GM21576 (cell line): Measurements from ENCODE around the gene SLC52A3.
"Not testable (repeated sequence)": the region's sequence is repeated elsewhere in the genome, so short reads cannot be mapped to it uniquely, and the experiment has no call there.

Source experiments
- ATAC-seq: cut with Tn5 transposase; IDR thresholded peaks from one replicate; pipeline ENCODE4 v1.9.1; 2021; ENCODE audit warnings: mild to moderate bottlenecking, moderate library complexity; ENCODE audit not compliant: unreplicated experiment

SLC52A3 gene

DNA sequence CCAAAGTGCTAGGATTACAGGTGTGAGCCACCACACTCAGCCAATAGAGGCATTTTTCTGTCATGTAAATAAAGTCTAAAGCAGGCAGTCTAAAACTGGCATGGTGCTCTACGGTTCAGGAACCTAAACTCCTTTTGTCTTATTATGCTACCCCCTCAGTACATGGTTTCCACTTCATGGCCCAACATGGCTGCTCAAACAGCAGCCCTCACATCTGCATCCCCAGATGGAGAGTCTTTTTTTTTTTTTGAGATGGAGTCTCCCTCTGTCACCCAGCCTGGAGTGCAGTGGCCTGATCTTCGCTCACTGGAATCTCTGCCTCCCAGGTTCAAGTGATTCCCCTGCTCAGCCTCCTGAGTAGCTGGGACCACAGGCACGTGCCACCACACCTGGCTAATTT is 38.3 kb downstream of the SLC52A3 start:
- ATAC-seq = no peak

DNA sequence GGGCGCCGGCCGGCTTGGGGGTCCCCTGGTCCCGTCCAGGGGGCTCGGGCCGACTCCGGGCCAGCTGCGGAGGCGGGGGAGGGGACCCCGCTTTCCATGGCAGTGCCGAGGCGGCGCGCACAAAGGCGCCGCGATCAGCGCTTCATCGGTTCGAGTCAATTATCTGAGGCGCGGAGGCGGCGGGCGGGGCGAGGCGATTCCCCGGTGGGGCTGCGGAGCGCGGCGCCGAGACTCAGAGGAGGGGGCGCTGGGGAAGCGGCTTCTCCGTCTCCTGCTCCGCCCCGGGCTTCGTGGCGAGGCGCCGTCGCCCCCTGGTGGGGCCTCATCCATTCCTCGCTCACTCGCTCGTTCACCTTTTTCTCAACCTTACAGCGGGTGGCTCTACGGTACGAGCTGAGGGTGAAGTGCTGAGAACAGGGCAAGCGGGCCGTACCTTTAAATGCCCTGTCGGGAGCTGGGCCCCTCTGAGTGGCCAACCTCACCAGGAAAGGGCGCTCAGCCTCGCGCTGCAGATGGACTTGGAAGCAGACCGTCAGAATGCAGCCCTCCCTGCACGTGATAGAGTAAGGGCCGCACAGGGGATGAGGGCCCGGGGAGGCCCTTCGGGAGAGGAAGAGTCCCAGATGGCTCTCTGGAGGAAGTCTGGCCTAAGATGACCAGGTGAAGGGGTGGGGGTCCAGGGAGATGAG is 39.9 kb downstream of the SLC52A3 start:
- no peak for ATAC-seq

DNA sequence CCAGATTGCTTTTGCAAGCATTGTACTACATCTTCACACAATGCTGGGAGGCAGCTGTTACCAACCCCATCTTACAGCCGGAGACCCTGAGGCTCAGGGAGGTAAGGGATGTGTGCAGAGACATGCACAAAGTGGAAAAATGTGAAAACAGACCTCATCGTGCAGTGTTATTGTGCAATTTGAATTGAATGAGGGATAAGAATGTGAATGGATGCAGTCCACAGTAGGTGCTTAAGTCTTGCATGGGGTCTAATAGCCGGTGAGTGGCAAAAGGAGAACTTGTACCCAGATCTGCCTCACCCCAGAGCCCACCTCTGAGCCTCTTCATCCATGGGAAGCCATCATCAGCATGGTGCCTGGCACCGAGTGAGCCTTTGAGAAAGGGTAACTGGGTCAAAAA is 42.1 kb downstream of the SLC52A3 start:
- ATAC-seq = no peak

DNA sequence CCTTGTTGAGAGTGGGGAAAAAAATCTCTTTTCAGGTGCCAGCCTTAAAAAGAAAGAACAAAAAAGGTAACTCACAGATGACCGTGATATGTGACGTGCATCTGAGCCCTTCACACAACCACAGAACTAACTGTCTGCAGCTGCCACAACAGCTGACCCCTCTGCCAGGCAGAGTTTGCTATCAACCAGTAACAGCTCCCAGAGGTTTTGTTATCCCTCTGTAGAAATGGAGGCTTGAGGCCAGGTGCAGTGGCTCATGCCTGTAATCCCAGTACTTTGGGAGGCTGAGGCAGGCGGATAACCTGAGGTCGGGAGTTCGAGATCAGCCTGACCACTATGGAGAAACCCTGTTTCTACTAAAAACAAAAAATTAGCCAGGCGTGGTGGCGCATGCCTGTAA is 42.8 kb downstream of the SLC52A3 start:
- ATAC-seq = no peak

DNA sequence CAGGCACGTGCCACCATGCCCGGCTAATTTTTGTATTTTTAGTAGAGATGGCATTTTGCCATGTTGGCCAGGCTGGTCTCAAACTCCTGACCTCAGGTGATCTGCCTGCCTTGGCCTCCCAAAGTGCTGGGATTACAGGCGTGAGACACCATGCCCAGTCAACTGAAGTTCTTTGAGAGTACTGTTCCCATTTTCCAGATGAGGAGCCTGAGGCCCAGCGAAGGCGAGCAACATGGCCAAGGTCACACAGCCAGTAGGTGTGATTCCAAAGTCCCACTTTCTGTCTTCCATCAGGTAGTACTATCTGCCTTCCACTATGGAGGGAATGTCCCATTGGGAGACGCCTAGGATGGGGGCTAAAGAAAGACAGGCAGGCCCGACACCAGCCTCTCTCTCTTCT is 43.5 kb downstream of the SLC52A3 start:
- not testable (repeated sequence) for ATAC-seq

DNA sequence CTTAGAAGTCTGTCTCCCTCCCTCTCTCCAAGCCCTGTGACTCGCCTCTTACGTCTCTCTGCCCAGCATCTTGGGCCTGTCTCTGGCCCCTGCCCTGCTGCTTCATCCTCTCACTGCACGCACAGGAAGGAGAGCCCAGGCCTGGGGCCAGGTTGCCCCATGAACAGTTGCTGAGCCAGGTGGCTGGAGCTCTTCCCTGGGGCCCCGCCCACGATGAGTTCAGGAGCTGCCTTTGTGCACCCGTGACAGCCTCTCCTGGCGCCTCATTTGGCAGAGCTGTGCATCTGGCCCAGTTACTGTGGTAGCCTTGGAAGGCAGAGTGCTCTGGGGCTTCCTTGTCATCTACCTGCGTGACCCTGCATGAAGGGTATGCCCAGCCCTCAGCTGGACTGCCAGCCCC is 44.5 kb downstream of the SLC52A3 start:
- no peak for ATAC-seq

DNA sequence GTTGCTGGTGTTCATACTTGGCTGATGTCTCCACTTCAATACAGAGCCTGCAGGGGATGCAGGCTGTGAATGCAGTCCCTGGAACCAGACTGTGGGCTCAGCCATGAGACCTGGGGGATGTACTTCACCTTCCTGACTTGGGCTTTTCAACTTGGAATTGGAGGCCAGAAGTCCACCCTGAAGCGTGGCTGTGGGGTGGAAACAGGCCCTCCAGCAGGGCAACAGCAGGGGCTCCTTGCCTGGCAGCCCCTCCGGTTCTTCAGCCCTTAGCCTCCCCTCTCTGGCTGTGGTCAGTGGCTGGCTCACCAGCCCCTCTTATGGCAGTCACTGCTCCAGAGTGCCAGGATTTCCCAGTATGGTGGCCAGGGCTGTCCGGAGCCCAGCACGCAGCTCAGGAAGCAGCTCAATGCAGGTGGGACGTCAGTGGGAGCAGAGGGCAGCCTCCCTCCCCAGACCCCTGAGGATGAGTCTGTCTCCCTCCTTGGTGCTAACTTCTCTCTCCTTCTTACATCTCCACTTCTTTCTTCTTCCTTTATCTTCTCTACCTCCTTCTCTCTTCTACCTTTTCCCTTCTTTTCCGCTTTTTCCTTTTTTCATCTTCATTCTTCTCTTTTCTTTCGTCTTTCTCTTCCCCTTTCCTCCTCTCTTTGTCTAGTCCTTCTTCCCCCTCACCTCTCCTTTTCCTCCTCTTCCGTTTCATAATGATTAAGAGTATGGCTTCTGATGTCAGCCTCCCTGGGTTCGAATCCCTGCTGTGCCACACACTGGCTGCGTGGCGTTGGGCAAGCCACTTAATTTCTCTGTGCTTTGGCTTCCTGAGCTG is 45.3 kb downstream of the SLC52A3 start:
- no peak for ATAC-seq

DNA sequence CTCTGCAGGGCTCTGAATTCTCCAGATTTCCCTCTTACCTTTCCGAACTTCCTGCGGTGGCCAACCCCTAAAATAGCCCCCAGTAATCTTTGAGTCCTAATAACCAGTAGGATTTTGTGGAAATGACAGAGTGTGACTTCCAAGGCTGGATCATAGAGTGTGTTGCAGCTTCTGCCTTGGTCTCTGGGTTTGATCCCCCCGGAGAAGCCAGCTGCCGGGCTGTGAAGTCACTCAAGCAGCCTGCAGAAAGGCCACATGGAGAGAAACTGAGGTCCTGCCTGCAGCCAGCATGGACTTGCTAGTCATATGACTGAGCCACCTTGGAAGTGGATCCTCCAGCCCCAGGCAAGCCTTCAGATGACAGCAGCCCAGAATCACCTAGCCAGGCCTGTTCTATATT is 46.4 kb downstream of the SLC52A3 start:
- no peak for ATAC-seq

DNA sequence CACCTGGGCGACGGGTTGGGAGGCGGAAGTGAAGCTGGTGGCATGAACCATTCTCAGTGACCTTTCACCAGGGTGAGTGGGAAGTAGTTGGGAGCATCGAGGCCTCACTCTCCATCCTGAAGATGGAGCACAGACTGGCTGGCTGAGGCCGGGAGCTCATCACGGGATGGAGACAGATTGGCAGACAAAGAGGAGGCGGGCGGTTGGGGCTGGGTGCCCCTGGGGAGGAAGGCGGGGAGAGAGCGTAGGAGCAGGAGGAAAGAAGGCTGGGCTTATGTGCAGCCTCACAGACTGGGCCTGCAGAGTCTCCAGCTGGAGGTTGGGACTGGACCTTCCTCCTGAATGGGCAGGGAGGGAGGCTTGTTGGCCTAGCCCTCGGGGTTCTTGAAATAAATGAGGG is 48.5 kb downstream of the SLC52A3 start:
- no peak for ATAC-seq

DNA sequence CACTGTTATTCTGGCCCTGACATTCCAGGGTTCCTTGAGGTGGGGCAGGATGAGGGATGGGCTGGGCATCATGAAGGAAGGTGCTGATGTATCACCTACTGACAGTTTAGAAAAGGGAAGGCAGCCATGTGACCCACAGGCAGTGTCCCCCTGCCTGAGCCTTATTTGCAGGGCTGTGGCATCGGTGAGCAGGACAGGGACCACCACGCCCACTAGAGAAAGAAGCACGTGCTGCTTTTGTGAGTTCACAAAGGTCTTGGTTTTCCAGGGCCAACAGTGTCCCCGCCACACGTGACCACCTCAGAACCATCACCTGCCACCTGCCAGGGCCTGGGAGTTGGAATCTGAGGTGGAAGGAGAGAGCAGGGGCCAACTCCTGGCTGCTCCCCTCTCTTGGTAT is 49.2 kb downstream of the SLC52A3 start:
- ATAC-seq = no peak

DNA sequence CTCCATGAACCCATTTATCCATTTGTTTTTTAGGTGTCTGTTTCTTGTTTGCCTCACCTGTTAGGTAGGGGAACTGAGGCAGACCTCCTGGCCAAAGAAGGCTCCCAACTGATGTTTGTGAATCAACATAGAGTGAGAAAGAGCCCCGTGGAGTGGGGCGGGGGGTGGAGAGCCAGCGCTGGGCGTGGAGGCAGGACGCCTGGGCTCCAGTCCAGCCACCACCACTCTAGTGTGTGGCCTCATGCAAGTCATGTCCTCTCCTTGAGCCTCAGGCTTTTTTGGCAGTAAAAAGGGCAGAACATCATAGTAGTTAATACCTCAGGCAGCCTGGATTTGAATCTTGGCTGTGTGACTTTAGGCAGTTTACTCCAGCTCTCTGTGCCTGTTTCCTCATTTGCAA is 50.5 kb downstream of the SLC52A3 start:
- ATAC-seq = no peak

DNA sequence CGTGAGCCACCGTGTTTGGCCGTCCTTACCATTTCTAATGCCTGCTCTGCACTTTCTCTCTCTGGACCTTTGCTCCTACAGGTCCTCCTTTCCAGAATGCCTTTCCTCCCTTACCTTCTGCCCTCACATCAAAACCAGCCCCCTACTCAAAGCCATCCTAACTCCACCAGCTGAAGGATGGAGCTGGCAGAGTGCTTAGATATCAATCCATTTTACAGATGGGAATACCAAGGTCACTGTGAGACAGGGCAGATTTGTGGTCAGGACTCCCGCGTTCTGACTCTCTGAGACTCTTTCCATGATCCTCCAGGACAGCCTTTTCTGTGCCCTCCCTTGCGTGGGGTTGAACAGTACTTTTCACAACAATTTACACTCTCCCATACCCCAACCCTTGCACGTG is 51.0 kb downstream of the SLC52A3 start:
- ATAC-seq = no peak

DNA sequence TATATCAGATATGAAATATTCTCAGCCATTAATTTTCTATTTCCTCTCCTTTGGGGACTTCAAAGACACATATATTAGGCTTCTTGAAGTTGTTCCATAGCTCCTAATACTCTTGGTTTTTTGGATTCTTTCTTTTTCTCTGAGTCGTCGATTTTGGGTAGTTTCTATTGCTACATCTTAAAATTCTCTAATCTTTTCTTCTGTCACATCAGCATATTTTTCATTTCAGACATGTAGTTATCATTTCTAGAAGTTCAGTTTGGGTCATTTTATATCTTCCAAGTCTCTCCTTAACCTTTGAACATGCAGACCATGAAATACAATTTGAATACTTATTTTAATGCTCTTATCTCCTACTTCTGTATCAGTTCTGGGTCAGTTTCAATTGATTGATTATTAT is 53.8 kb downstream of the SLC52A3 start:
- ATAC-seq = no peak

DNA sequence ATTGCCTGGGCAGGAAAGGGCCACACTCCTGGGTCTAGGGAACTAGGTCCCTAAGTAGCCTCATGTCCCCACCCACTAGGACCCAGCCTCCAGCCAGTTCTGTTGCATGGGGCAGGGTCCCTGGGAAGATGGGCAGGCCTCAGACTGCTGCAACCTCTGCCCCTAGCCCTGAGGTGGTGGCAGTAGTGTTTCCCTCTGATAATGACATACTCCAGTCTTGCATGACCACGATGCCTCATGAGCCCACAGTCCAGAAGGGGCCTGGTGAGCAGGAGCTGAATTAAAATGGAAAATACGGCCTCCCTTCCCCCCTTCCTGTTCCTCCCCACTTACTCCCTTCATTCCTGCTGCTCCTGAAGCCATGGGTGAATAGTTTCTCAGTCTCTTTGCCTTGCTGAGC is 56.7 kb downstream of the SLC52A3 start:
- ATAC-seq = no peak

DNA sequence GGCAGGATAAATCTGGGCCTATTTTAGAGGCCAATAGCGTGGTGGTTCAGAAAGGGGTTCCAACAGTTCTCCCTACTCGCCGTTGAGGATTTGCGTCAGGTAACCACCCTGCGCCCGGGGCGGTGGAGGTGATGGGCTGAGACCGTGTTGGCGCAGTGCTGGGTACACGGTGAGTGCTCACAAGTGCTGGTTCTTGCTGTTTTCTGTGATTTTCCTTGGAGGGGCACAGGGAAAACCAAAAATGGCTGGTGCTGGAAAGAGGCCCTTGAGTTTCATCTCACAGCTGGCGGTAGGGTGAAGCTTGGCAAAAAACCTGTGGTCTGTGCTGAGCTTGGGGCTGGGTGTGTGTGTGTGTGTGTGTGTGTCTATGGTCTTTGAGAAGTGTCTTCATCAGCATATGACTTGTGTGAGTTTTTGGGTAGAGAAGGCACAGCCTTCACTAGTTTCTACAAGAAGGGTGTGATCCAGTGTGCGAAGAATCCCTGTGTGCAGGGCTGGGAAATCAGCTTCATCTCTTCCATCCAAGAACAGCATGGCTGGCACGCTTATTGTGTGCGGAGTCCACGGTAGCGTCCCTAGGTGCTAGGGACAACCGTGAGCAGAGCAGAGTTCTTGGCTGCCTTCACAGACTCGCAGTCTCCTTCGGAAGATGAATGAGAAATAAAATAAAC is 57.4 kb downstream of the SLC52A3 start:
- ATAC-seq = no peak
